HEK293T (cell line): ENCODE data around the gene ACSL6.

Experiments
- CTCF ChIA-PET: fragments of 350-600 bp; formaldehyde crosslinking; extraction: SDS; loops from one replicate; lab custom pipeline; 2021; ENCODE audit warnings: antibody characterized with exemption, inconsistent platforms; lab: Yijun Ruan, JAX
- POLR2A ChIA-PET: fragments of 350-600 bp; formaldehyde crosslinking; extraction: SDS; loops from one replicate; lab custom pipeline; 2020; ENCODE audit warnings: antibody characterized with exemption, inconsistent platforms; lab: Yijun Ruan, JAX
- DNase-seq: peaks from one replicate; pipeline ENCODE4 v3.0.0; 2012; ENCODE audit warnings: mixed read lengths; ENCODE audit errors: extremely low spot score
- ARNT ChIP-seq: fragments of 450-650 bp; IDR thresholded peaks from 2 replicates; pipeline ENCODE4 v1.6.1; 2017; ENCODE audit warnings: mild to moderate bottlenecking
- BHLHE40 ChIP-seq: fragments of 450-650 bp; IDR thresholded peaks from 2 replicates; pipeline ENCODE4 v1.6.1; 2016; ENCODE audit warnings: mild to moderate bottlenecking, moderate library complexity, borderline replicate concordance
- CTBP1 ChIP-seq: fragments of 450-650 bp; IDR thresholded peaks from 2 replicates; pipeline ENCODE4 v1.6.1; 2016; ENCODE audit warnings: borderline replicate concordance
- ELF4 ChIP-seq: fragments of 450-650 bp; IDR thresholded peaks from 2 replicates; pipeline ENCODE4 v1.6.1; 2017; ENCODE audit warnings: antibody characterized with exemption
- FOXA1 ChIP-seq: fragments of 450-650 bp; IDR thresholded peaks from 2 replicates; pipeline ENCODE4 v1.6.1; 2016; ENCODE audit warnings: mild to moderate bottlenecking
- FOXK2 ChIP-seq: fragments of 450-650 bp; IDR thresholded peaks from 2 replicates; pipeline ENCODE4 v1.6.1; 2016; ENCODE audit warnings: mild to moderate bottlenecking
- FOXM1 ChIP-seq: fragments of 450-650 bp; IDR thresholded peaks from 2 replicates; pipeline ENCODE4 v1.6.1; 2017; ENCODE audit warnings: mild to moderate bottlenecking, borderline replicate concordance
- HDGF ChIP-seq: fragments of 450-650 bp; IDR thresholded peaks from 2 replicates; pipeline ENCODE4 v1.6.1; 2017; ENCODE audit warnings: antibody characterized with exemption, borderline replicate concordance
- L3MBTL2 ChIP-seq: fragments of 450-650 bp; conservative IDR thresholded peaks from 2 replicates; pipeline ENCODE4 v1.6.1; 2016; ENCODE audit warnings: mild to moderate bottlenecking
- LEF1 ChIP-seq: fragments of 450-650 bp; IDR thresholded peaks from 2 replicates; pipeline ENCODE4 v1.6.1; 2017; ENCODE audit warnings: mild to moderate bottlenecking, borderline replicate concordance
- NFRKB ChIP-seq: fragments of 450-650 bp; IDR thresholded peaks from 2 replicates; pipeline ENCODE4 v1.6.1; 2016; ENCODE audit warnings: mild to moderate bottlenecking, moderate library complexity
- PKNOX1 ChIP-seq: fragments of 450-650 bp; IDR thresholded peaks from 2 replicates; pipeline ENCODE4 v1.6.1; 2016
- SP1 ChIP-seq: fragments of 450-650 bp; IDR thresholded peaks from 2 replicates; pipeline ENCODE4 v1.6.1; 2017
- SUZ12 ChIP-seq: fragments of 450-650 bp; IDR thresholded peaks from 2 replicates; pipeline ENCODE4 v1.6.1; 2016; ENCODE audit warnings: mild to moderate bottlenecking
- TARDBP ChIP-seq: fragments of 450-650 bp; IDR thresholded peaks from 2 replicates; pipeline ENCODE4 v1.6.1; 2016
- ZNF384 ChIP-seq: fragments of 450-650 bp; IDR thresholded peaks from 2 replicates; pipeline ENCODE4 v1.6.1; 2016

The ACSL6 gene

GRCh38 chr5:132057498-132058255, 46.2 kb upstream of the ACSL6 start:
- TF ChIP-seq LEF1: no peak
- TF ChIP-seq PKNOX1: no peak
- TF ChIP-seq FOXK2: no peak
- TF ChIP-seq NFRKB: no peak
- no peak for TF ChIP-seq ELF4
- no peak for TF ChIP-seq ZNF384
- no peak for TF ChIP-seq L3MBTL2
- no peak for TF ChIP-seq SUZ12
- no peak for TF ChIP-seq CTBP1
- TF ChIP-seq SP1: no peak
- no peak for TF ChIP-seq FOXM1
- no peak for TF ChIP-seq TARDBP
- TF ChIP-seq FOXA1: no peak
- TF ChIP-seq HDGF: no peak
- no peak for TF ChIP-seq ARNT
- TF ChIP-seq BHLHE40: no peak
- DNase-seq: no peak
- ChIA-PET POLR2A (no interaction called here), CTCF (no interaction called here)

- ChIA-PET POLR2A (no interaction called here), CTCF (no interaction called here)
- no peak for DNase-seq
- TF ChIP-seq NFRKB: no peak
- no peak for TF ChIP-seq ELF4
- no peak for TF ChIP-seq FOXK2
- TF ChIP-seq ZNF384: no peak
- TF ChIP-seq FOXM1: no peak
- TF ChIP-seq ARNT: no peak
- TF ChIP-seq SP1: no peak
- TF ChIP-seq L3MBTL2: no peak
Measured at GRCh38 chr5:132056610-132057497, 45.4 kb upstream of the ACSL6 start.

GRCh38 chr5:132055808-132056609, 44.6 kb upstream of the ACSL6 start:
- TF ChIP-seq ZNF384: no peak
- no peak for TF ChIP-seq FOXK2
- TF ChIP-seq LEF1: no peak
- no peak for TF ChIP-seq FOXA1
- no peak for TF ChIP-seq BHLHE40
- TF ChIP-seq PKNOX1: no peak
- TF ChIP-seq L3MBTL2: no peak
- no peak for TF ChIP-seq FOXM1
- no peak for TF ChIP-seq SP1
- TF ChIP-seq ELF4: no peak
- TF ChIP-seq HDGF: no peak
- no peak for TF ChIP-seq CTBP1
- no peak for TF ChIP-seq NFRKB
- no peak for TF ChIP-seq SUZ12
- no peak for TF ChIP-seq ARNT
- no peak for TF ChIP-seq TARDBP
- DNase-seq: no peak
- CTCF ChIA-PET: no interaction called here
- POLR2A ChIA-PET: no interaction called here

- POLR2A ChIA-PET: no interaction called here
- no peak for TF ChIP-seq HDGF
- no peak for TF ChIP-seq FOXA1
- TF ChIP-seq ARNT: no peak
- TF ChIP-seq L3MBTL2: no peak
- no peak for TF ChIP-seq NFRKB
- TF ChIP-seq SUZ12: no peak
- TF ChIP-seq PKNOX1: no peak
- TF ChIP-seq ZNF384: no peak
- CTCF ChIA-PET: no interaction called here
- no peak for DNase-seq
Measured at GRCh38 chr5:132055441-132055807, 44.0 kb upstream of the ACSL6 start.

GRCh38 chr5:132054697-132055440, 43.4 kb upstream of the ACSL6 start:
- ChIA-PET POLR2A (no interaction called here), CTCF (no interaction called here)
- no peak for DNase-seq
- TF ChIP-seq TARDBP: no peak
- no peak for TF ChIP-seq BHLHE40
- no peak for TF ChIP-seq PKNOX1
- no peak for TF ChIP-seq ELF4
- TF ChIP-seq ZNF384: no peak
- no peak for TF ChIP-seq FOXK2
- TF ChIP-seq FOXA1: no peak
- TF ChIP-seq NFRKB: no peak
- TF ChIP-seq CTBP1: no peak
- no peak for TF ChIP-seq L3MBTL2
- TF ChIP-seq SP1: no peak
- TF ChIP-seq LEF1: no peak
- no peak for TF ChIP-seq HDGF
- TF ChIP-seq FOXM1: no peak
- TF ChIP-seq ARNT: no peak
